Effector memory CD4-positive, alpha-beta T cell (primary cell): Measurements from ENCODE around the gene LOX.

Source experiments
- DNase-seq, 3 donors: peaks; one replicate each; pipeline ENCODE4 v3.0.0-alpha.2; 2020
- H3K27ac ChIP-seq: 2 replicates; pipeline ENCODE4 v1.7.0; 2013; ENCODE audit warnings: mild to moderate bottlenecking, low read length, moderate library complexity; ENCODE audit not compliant: insufficient read depth, poor library complexity, severe bottlenecking
- H3K27me3 ChIP-seq: replicated peaks from 2 replicates; pipeline ENCODE4 v1.7.0; 2013; ENCODE audit warnings: mild to moderate bottlenecking, low read length; ENCODE audit not compliant: insufficient read depth, control insufficient read depth, poor library complexity, severe bottlenecking
- H3K36me3 ChIP-seq: 2 replicates; pipeline ENCODE4 v1.7.0; 2013; ENCODE audit warnings: mild to moderate bottlenecking, low read length, moderate library complexity; ENCODE audit not compliant: control insufficient read depth, insufficient read depth
- H3K4me1 ChIP-seq: 2 replicates; pipeline ENCODE4 v1.7.0; 2013; ENCODE audit warnings: low read length, mild to moderate bottlenecking; ENCODE audit not compliant: control insufficient read depth, insufficient read depth, poor library complexity, severe bottlenecking
- H3K4me3 ChIP-seq: 2 replicates; pipeline ENCODE4 v1.7.0; 2013; ENCODE audit warnings: low read length, low read depth, mild to moderate bottlenecking; ENCODE audit not compliant: insufficient read depth, poor library complexity, severe bottlenecking
- H3K9me3 ChIP-seq: 2 replicates; pipeline ENCODE4 v1.7.0; 2013; ENCODE audit warnings: mild to moderate bottlenecking, low read length, moderate library complexity; ENCODE audit not compliant: control insufficient read depth

The LOX gene

DNA sequence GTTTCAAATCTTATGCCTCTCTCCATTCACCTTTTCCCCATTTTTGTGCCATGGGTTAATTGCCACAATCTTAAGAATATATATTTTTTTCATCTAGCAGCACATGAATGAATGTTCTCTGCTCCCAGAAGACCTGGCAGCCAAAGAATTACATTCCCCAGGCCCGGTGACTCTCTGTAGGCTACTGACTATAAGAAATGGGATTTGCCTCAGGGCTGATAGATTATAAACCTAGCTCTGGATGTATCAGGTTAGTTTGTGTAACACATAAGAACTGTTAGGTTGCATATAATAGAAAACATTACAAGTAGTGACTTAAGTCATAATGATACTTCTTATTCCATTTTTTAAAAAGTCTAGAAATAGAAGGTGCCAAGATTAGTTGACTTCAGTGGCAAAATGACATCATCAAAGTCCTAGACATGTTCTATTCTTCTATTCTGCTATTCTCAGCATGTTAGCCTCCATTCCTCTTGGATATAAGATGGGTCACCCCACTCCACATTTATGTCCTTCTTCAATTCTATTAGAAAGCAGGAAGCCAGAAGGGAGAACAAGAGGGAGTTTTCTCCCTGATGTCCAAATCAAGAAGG is 40.4 kb upstream of the LOX start:
- Histone ChIP-seq H3K4me1 (no peaks in the 10 kb centered on the region), H3K9me3 (no peaks in the 10 kb centered on the region), H3K4me3 (no peak overlapping the region), H3K27me3 (no peaks in the 10 kb centered on the region), H3K27ac (no peak overlapping the region), H3K36me3 (no peaks in the 10 kb centered on the region)
- no peak for DNase-seq

DNA sequence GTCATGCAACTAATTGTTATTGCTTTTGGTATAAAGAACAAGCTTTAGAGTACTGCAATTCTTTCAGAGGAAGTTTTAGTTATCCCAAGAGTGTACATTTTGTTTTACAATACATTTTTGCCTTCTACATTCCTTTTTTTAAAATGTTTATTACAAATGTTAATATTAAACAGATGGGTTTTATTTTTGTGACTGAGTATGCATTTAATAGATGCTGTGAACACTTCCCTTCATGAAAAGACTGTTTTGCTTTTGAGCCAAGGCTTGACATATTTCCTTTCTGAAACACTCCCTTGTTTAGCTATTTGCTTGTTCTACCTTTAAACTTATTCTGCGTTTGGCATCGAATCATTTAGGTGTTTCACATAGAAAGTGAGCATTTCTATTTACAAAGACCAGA is 36.4 kb upstream of the LOX start:
- Histone ChIP-seq H3K36me3 (no peaks in the 10 kb centered on the region), H3K27me3 (no peaks in the 10 kb centered on the region), H3K27ac (no peak overlapping the region)

DNA sequence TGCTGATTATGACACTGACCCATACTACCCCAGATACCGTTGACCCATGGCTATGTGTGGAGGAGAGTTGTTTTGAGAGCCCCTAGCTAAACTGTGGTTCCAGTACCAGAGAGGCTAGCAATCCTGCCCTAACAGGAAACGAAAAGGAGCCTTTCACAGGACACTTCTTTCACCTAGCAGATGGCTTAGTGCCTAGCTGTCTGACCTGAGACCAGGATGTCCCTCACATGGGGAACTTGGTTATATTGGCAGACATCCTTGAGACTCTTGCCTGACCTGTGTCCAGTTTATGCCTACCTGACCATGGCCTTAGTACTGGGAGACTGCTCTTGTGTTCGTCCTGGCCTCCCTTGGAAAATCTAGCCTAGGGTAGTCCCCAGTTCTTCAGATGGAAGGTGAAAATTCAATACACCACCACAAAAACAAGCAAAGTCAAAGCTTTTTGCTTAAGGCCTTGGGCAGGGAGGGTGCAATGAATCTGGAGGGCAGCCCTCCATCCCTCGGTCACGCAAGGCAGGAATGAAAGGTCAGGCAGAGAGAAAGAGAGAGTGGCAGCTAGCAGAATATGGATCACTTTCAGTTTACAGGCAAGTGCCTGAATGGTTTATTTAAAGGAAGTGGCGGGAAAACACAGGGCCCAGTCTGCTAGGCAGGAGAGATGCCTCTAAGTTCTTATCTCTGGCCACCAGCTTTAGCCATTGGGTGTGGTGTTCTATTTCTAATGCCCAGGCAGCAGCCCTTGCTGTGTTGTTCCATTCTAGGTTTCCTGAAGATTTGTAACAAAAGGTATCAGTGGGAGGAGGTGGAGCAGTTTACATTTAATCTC is 34.9 kb upstream of the LOX start:
- no peak for DNase-seq
- no peaks in the 10 kb centered on the region for H3K36me3 ChIP-seq
- H3K27me3 ChIP-seq, result no peaks in the 10 kb centered on the region
- H3K9me3 ChIP-seq, result no peaks in the 10 kb centered on the region
- no peak overlapping the region for H3K27ac ChIP-seq
- no peaks in the 10 kb centered on the region for H3K4me1 ChIP-seq
- H3K4me3 ChIP-seq, result no peak overlapping the region

More for the DNA sequence above, 36.4 kb upstream of the LOX start:
- Histone ChIP-seq H3K9me3 (no peaks in the 10 kb centered on the region), H3K4me3 (no peak overlapping the region), H3K4me1 (no peaks in the 10 kb centered on the region)
- DNase-seq, result no peak

DNA sequence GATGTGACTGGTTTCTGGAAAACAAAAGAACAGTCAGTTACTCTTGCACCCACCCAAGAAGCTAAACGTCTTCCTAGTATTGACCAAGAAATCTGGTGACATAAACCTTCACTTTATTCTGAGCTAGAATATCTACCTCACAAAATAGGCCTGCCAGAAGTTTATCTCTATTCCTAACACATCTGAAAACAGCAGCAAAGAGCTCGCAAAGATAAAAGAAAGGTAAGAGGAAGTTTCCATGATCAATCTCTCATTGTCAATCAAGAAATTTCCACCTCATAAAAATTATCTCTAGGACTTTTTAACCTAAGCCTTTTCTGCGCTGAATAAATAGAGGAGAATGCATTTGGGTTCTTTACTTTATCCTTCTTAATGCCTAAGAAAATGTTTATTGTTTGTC is 34.0 kb upstream of the LOX start:
- Histone ChIP-seq H3K36me3 (no peaks in the 10 kb centered on the region), H3K9me3 (no peaks in the 10 kb centered on the region), H3K4me1 (no peaks in the 10 kb centered on the region), H3K4me3 (no peak overlapping the region), H3K27me3 (no peaks in the 10 kb centered on the region), H3K27ac (no peak overlapping the region)
- no peak for DNase-seq

DNA sequence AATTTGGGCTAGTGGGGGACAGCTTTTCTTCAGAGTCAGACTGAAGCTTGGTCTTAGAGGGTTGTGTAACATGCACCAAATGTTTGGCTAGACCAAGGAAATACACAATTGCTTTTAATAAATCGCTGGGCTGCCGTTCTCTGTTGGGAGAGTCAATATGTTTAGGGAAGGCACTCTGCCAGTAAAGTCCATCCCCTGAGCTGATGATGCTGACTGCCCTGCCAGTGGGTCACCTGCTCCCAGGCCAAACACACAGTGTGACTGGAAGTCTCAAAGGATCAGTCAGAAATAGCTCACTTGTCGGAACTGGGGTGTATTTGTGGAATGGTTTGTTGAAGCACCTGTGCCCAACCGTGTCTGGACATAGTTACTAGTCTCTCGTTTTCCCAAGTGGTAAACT is 33.4 kb upstream of the LOX start:
- Histone ChIP-seq H3K27me3 (no peaks in the 10 kb centered on the region), H3K4me3 (no peak overlapping the region), H3K27ac (no peak overlapping the region), H3K4me1 (no peaks in the 10 kb centered on the region), H3K36me3 (no peaks in the 10 kb centered on the region), H3K9me3 (no peaks in the 10 kb centered on the region)
- no peak for DNase-seq

DNA sequence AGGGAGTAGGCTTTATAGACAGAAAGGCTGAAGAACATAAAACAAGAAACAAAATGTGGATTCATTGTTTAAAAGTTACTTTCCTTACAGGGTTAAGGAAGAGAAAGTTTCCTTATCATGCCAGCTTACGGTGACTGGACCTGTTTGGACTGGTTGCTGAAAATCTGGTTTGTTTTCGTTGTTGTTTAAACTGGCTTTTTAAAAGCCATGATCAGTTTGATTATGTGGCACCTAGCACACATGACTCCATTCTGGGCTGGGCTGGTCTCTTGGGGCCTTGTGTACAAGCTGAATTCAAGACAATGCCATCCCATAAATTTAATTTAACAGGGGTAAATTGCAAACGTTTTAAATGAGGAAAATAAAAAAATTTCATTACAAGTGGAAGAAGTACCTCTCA is 32.9 kb upstream of the LOX start:
- no peaks in the 10 kb centered on the region for H3K9me3 ChIP-seq
- H3K4me1 ChIP-seq, result no peaks in the 10 kb centered on the region
- H3K27ac ChIP-seq, result no peak overlapping the region
- H3K27me3 ChIP-seq, result no peaks in the 10 kb centered on the region
- H3K4me3 ChIP-seq, result no peak overlapping the region
- no peaks in the 10 kb centered on the region for H3K36me3 ChIP-seq
- no peak for DNase-seq

DNA sequence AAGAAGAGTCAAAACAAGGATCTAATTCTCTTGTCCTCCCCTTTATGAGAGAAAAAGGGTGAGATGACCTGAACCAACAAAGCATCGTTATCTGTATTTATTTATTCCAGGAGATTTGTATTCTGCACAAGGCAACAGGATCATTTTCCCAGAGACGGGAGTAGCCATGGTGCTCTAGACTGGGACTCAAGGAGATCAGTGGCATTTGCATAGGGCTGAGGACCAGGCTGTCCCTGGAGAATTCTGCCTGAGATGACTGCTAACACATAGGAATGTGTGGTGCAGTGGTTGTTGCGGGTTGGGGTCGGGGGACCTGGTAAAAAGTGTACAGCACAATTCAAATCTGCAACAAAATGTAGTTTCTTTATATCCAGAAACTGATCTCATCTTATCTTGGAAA is 29.0 kb upstream of the LOX start:
- H3K27ac ChIP-seq, result no peak overlapping the region
- no peaks in the 10 kb centered on the region for H3K4me1 ChIP-seq
- H3K27me3 ChIP-seq, result no peaks in the 10 kb centered on the region
- no peak overlapping the region for H3K4me3 ChIP-seq
- no peaks in the 10 kb centered on the region for H3K36me3 ChIP-seq
- DNase-seq, result no peak
- H3K9me3 ChIP-seq, result no peaks in the 10 kb centered on the region

DNA sequence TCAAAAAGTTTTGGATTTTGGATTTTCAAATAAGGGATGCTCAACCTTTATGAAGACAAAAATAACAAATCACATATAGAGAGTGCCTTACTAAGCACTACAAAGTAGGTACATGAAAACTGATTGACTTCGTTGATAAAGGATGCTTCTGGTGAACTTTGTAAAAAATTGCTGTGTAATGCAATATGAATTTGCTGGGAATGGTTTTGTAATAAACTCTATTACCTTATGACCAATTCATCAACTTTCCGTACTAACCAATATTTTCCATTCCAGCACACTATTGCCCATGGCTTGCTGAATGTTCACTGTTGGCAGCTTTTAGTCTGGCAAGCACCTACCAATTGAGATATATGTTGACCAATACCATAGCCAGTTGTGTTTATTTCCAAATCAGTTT is 27.9 kb upstream of the LOX start:
- no peaks in the 10 kb centered on the region for H3K27me3 ChIP-seq
- no peaks in the 10 kb centered on the region for H3K4me1 ChIP-seq
- no peaks in the 10 kb centered on the region for H3K36me3 ChIP-seq
- no peak for DNase-seq
- H3K4me3 ChIP-seq, result no peak overlapping the region
- H3K27ac ChIP-seq, result no peak overlapping the region
- H3K9me3 ChIP-seq, result no peaks in the 10 kb centered on the region

DNA sequence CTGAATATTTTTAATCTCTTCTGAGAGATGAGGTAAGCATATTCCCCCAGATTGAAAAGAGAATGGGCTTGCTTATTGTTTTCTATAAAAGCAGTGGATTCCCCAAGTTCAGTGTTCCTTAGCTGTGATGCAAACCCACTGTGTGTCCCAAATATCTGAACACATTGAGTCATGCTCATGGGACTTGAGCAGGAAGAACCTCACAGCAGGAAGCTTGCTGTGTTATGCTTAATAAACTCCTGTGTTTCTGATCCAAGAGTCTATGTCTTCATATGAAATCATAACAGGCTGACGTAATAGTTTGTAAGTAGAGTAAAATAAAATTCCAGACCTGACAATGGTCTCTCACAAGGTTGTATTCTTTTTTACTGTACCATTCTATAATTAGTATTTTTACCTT is 24.8 kb upstream of the LOX start:
- no peaks in the 10 kb centered on the region for H3K9me3 ChIP-seq
- no peak overlapping the region for H3K4me3 ChIP-seq
- H3K36me3 ChIP-seq, result no peaks in the 10 kb centered on the region
- DNase-seq, result no peak
- H3K27ac ChIP-seq, result no peak overlapping the region
- H3K27me3 ChIP-seq, result no peaks in the 10 kb centered on the region
- H3K4me1 ChIP-seq, result no peaks in the 10 kb centered on the region

DNA sequence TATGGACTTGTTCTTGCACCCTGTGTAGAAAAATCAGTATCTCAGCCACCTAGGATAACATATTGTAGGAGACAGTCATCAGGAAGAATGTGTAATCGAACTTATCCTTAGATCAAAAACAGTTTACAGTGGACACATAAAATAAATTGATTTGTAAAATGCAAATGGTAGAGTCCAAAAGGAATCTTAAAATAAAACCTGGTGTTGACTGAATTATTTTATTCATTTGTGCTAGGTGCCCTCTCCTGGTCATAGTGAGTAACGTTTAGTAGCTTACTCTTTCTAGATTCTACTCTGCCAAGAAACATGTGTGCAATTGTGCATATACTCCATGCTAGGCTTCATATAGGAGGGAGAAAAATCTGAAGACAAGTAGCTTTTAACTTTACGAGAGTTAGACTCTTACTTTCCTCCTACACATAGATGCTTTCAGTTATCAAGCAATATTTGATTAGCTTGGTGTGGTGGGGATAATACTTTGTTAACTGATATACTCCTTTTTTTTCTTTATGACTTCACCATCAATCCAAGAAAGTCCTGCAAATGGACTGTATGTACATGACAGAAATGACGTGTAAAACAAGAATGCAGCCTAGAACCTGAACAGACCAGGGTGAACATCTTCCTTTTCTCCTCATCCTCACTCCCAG is 23.7 kb upstream of the LOX start:
- Histone ChIP-seq H3K4me3 (no peak overlapping the region), H3K9me3 (no peaks in the 10 kb centered on the region), H3K36me3 (no peaks in the 10 kb centered on the region), H3K4me1 (no peaks in the 10 kb centered on the region), H3K27me3 (no peaks in the 10 kb centered on the region), H3K27ac (no peak overlapping the region)
- no peak for DNase-seq
